C4-2B (cell line): ENCODE results near the gene HSDL1.

Source experiments
- CTCF ChIP-seq: fragments of 450-650 bp; conservative IDR thresholded peaks from 2 replicates; pipeline ENCODE4 v1.5.1; 2017; ENCODE audit warnings: mild to moderate bottlenecking
- ZFX ChIP-seq: fragments of 450-650 bp; IDR thresholded peaks from 2 replicates; pipeline ENCODE4 v1.6.1; 2017

GRCh38 chr16:84082835-84083569 lies 62.0 kb downstream of the HSDL1 start:
- TF ChIP-seq CTCF (no peak), ZFX (no peak)
